OCI-LY1 (cell line): ENCODE results near the gene GDPD3.

ENCODE experiments used
- EZH2 ChIP-seq: fragments of 200-600 bp; sonication (generic), shearing (Covaris generic); IDR thresholded peaks from 2 replicates; pipeline ENCODE4 v1.8.0; 2017; ENCODE audit warnings: borderline replicate concordance, mixed run types, mild to moderate bottlenecking, antibody characterized with exemption, low read length, moderate library complexity, mixed read lengths
- TF ChIP-seq, protein P1 (sequence below): fragments of 200-600 bp; sonication (generic), shearing (Covaris generic); IDR thresholded peaks from 2 replicates; pipeline ENCODE4 v1.5.1; 2017; ENCODE audit warnings: mild to moderate bottlenecking, antibody characterized with exemption, low read length, moderate library complexity, mixed read lengths

DNA sequence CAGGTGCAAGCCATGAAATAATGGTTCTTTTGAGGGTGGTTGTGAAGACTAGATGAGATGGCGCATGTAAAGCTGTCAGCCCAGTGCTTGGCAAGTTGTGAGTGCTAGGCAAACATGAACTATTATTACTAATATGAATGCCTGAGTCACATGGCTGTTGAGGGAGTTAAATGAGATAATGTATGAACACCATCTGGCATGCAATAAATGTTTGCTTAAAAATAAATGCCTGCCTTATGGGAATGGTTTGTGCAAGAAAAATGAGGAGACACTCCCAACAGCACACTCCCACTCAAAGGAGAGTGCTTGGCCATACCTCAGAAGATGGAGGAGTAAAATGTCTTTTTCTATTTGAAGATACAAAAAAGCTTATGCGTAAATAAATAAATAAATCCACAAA is 6.1 kb upstream of the GDPD3 start:
- TF ChIP-seq, protein P1, sequence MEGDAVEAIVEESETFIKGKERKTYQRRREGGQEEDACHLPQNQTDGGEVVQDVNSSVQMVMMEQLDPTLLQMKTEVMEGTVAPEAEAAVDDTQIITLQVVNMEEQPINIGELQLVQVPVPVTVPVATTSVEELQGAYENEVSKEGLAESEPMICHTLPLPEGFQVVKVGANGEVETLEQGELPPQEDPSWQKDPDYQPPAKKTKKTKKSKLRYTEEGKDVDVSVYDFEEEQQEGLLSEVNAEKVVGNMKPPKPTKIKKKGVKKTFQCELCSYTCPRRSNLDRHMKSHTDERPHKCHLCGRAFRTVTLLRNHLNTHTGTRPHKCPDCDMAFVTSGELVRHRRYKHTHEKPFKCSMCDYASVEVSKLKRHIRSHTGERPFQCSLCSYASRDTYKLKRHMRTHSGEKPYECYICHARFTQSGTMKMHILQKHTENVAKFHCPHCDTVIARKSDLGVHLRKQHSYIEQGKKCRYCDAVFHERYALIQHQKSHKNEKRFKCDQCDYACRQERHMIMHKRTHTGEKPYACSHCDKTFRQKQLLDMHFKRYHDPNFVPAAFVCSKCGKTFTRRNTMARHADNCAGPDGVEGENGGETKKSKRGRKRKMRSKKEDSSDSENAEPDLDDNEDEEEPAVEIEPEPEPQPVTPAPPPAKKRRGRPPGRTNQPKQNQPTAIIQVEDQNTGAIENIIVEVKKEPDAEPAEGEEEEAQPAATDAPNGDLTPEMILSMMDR: no peak
- no peak for TF ChIP-seq EZH2
